Activated naive CD8-positive, alpha-beta T cell treated with anti-CD3 and anti-CD28 coated beads, Interleukin-2, amount 50 U/mL, for 16 hours (primary cell): Measurements from ENCODE around the gene ZIM2.
"Not testable (repeated sequence)": the region's sequence is repeated elsewhere in the genome, so short reads cannot be mapped to it uniquely, and the experiment has no call there.

ENCODE experiments used
- DNase-seq: peaks from one replicate; pipeline ENCODE4 v3.0.0-alpha.2; 2020; ENCODE audit warnings: low read depth, low spot score

The ZIM2 gene

DNA sequence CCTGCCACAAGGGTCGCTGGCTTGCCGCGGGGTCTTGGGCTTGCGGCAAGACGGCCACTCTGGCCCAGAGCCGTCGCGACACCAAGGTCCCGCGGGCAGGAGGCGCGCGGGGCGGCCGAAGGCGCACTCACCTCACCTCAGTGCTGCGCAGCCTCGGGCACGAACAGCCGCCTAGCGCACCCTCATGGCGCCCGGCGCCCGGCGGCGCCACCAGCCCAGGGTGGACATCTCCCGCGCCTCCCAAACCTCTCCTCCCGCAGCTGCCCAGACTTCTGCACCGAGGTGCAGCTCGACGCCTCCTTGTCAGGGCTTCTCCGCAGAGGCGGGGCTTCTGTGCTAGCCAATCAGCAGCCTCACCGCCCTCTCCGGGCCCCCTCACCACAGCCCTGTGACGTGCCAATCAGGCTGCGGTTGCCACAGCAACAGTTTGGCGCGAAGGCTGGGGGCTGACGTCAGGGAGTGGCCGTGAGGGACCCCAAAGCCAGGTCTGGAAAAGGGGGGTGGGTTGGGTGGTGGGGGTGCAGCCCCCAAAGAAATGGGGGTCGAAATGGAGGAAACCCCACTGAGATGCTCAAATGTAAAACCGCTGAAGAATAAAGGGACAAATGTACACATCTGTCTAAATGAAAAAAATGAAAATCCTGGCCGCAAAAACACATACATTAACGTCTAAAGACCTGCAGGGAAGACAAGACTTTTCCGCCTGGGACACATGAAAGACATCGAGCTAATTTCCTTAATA is at the start of gene ZIM2, which contains the start of gene PEG3:
ZIM2 (minus strand) TSS at position 276 of the 742 bp plus-strand sequence. CDS start 16,449 bp downstream, outside the sequence.
PEG3 (minus strand) TSS at position 276 of the 742 bp plus-strand sequence. CDS start 16,071 bp downstream, outside the sequence.
- DNase-seq = no peak

DNA sequence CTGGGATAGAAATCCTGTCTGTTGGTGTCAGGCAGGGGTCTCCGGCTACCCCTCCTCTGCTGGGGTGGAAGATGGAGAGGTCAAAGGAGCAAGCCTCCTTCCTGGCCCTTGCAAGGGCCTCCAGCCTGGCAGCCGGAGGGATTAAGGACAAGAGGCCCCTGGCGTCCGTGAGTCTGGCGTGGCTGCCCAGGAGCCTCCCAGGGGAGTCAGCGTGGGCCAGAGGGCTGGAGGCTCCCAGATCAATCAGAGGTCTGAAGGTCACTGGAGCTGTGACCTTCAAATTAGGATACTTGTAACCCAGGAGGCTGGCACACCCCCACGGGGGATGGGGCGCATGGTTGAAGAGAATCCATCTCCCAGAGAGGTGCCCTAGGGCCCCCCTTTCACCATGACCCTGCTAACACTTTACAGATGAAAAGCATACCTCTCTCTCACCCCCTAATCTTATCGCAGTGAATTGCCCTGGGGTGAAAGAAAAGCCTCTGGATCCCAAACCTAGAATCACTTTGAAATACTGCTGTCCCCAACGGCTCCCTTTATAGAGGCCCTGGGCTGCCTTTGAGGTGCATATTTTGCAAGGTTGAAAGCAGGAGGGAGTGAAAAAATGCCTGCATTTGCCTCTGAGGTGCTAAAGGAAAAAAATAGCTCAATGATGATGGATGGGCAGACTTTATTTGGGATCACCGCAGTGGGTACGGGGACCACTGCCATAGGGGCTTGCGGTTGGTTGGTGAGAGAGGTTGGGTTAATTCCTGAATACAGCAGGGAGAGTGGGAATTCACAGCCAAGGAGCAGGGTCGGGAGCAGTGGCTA is 44.9 kb upstream of the ZIM2 start:
- no peak for DNase-seq

DNA sequence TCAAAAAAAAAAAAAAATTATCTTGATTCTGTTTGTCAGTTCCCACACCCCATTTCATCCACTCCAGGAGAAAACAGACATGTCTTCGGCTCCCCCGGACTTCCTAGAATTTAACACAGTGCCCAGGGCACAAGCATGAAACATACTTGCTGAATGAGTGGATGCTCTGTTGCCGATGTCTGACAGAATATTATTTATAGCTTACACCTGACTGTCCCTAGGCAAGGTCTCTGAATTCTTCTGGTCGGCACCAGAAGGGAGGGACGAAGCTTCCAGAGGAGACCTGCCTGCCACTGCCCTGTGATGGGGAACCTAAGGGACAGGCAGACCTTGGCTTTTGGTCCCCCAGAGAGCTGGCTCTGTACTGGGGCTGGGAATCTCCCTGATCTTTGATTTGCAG is 43.9 kb upstream of the ZIM2 start:
- no peak for DNase-seq

DNA sequence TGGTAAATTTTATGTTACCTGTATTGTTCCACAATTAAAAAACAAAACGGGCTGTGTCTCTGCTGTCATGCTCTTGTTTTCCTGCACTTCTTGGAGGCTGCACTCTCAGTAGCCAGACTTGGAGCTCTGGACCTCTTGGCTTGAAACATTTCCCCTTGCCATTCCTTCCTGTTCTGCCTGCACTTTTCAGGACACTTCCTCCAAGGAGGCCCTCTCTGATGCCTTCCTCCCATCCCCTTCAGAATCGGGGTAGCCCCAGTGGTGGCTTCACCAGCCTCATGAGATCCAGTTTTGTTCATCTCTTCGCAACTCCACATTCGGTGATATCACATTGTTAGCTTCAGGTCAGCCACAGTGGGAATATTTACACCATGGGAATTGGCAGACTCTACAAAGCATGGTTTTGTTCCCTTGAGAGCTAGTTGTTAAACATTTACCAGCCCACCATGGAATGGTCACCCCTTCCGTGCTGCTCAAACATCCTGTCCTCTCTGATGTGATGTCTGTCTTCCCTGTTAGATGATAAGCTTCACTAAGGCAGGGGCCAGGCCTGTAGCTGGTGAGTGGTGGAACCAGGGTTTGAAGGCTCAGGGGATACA is 40.2 kb upstream of the ZIM2 start:
- no peak for DNase-seq

DNA sequence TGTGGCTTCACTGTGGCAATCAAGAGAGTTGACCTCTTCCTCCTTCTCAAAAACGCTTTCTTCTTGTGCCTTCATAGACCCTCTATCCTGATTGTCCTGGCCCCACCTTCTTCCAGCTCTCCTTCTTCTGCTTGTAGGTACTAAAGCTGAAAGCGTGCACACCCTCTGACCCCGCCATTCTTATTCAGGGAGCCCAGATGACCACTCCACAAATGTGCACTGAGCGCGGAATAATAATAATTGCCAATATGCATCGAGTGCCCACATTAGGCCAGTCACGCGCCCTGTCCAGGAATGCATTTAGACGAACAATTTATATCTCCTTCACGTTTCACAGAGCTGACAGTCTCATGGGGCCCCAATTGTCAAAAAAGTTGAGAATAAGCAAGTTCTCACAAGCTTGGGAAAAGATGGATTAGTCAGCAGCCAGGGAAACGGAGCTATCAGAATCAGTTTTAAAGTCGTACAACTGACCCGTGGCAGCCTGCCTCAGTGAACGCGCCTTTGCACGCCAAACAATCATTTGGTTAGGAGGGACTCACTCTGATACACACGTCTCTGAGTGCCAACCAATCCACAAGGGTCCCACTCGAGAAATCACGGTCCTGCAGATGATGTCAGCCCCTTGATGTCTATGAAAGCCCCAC is 36.7 kb upstream of the ZIM2 start:
- DNase-seq = no peak

DNA sequence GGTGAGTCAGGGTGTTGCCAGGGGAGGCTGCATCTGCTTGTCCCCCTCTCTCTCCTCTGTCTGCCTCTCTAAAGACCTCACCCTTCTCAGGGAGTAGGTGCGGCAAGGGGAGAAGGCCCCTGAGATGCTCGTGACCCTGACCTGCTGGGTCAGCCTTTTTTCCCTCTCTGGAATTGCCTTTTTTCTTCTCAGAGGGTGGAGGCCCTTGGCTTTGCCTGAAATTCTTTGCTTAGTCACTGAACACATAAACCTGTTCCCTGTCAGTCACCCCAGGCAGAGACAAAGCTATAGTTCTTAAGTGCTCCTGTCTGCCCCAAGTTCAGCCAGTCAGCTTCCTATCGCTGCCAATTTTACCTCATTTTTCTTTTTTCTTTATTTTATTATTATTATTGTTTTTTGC is 35.2 kb upstream of the ZIM2 start:
- DNase-seq = no peak

DNA sequence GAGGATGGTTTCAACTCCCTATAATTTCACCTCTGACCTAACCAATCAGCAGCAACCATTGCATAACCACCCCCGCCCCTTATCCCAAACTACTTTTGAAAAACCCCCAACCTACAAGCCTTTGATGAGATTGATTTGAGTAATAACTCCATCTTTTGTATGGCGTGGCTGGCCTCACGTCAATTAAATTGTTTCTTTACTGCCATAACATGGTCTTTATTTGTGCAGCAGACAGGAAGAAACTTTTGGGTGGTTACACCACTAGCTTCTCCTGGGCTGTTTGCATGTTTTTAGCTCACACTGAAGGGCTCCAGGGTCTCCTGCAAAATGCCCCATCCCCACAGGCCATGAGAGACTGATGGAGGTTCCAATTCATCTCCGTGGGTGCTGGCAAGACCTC is 34.0 kb upstream of the ZIM2 start:
- DNase-seq = no peak

DNA sequence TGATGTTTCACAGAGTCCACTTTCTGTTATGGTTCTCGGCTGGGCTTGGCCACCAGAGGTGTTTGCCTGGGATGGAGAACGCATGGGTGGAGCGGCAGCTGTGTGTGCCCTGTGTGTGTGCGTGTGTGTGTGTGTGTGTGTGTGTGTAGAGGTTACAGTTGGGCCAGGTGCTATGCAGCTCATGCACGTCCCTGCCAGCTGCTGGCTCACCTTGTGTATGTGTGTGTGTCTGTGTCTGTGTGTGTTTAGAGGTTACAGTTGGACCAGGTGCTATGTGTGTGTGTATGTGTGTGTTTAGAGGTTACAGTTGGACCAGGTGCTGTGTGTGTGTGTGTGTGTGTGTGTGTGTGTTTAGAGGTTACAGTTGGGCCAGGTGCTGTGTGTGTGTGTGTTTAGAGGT is 33.0 kb upstream of the ZIM2 start:
- DNase-seq = no peak

- DNase-seq = no peak
Measured at GRCh38 chr19:56869886-56870285, 29.4 kb upstream of the ZIM2 start.

DNA sequence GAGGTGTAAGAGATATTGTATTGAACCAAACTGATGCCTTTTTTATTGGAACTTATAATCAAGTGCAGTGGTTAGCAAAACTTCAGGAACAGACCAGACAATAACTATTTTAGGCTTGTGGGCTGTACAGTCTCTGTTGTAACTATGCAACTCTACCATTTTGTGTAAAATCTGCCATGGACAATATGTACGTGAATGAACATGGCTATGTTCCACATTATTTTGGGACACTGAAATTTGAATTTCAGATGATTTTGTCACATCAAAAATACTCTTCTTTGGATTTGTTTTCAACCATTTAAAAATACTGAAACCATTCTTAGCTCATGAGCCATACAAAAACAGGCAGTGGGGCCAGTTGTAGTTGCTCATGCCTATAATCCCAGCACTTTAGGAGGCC is 27.9 kb upstream of the ZIM2 start:
- DNase-seq = no peak

GRCh38 chr19:56866538-56866937 is 26.0 kb upstream of the ZIM2 start:
- DNase-seq = no peak

GRCh38 chr19:56864443-56865125 is 24.1 kb upstream of the ZIM2 start:
- DNase-seq = no peak

- DNase-seq = no peak
Measured at GRCh38 chr19:56862741-56863140, 22.2 kb upstream of the ZIM2 start.

DNA sequence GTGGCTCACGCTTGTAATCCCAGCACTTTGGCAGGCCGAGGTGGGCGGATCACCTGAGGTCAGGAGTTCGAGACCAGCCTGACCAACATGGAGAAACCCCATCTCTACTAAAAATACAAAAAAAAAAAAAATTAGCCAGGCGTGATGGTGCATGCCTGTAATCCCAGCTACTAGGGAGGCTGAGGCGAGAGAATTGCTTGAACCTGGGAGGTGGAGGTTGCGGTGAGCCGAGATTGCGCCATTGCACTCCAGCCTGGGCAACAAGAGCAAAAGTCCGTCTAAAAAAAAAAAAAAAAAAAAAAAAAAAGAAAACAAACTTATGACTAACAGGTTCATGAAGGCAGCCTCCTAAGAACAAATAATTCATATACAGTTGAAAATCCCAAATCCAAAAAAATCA is 19.9 kb upstream of the ZIM2 start:
- not testable (repeated sequence) for DNase-seq

DNA sequence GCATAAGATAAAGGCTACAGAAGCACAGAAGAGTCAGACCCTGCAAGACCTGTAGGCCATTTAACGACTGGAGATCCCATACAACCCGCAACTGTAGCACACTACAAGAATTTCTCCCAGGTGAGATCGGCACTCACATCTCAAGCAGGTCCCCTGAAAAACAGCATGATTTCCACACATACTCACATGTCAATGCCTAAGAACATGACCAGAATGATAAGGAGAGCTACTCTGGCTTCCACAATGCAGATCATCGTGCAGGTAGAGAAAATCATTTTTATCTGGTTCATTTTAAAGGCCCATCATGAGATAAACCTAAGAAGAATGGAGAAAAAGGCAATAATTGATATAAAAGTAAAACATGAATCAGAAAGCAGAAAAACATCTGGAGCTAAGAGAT is 17.5 kb upstream of the ZIM2 start:
- no peak for DNase-seq

- no peak for DNase-seq
Measured at GRCh38 chr19:56856822-56857221, 16.3 kb upstream of the ZIM2 start.

DNA sequence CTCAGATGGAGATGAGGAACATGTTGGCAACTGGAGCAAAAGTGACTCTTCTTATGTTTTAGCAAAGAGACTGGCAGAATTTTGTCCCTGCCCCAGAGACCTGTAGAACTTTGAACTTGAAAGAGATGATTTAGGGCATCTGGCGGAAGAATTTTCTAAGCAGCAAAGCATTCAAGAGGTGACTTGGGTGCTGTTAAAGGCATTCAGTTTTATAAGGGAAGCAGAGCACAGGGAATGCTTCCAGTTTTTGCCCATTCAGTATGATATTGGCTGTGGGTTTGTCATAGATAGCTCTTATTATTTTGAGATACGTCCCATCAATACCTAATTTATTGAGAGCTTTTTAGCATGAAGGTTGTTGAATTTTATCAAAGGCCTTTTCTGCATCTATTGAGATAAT is 11.8 kb upstream of the ZIM2 start:
- DNase-seq = not testable (repeated sequence)

- no peak for DNase-seq
Measured at GRCh38 chr19:56848166-56848565, 7.6 kb upstream of the ZIM2 start.

DNA sequence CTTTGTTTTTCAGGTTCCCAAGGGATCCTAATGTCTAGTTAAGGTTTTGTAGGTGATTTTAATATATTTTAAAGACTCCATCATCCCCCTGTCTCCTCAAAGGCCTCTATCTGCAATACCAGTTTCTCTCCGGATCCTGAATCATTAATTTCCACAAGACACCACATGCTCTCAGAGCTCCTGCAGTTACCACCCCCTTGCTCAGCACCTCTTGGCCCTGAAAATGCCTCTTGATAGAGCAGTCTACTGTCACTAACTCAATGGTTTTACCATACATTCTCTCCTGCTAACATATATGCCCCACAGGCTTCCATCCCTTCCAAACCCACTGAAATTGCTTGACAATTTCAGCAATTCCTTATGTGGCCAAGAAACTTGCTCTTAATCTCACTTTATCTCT is 1.9 kb upstream of the ZIM2 start:
- DNase-seq = no peak

DNA sequence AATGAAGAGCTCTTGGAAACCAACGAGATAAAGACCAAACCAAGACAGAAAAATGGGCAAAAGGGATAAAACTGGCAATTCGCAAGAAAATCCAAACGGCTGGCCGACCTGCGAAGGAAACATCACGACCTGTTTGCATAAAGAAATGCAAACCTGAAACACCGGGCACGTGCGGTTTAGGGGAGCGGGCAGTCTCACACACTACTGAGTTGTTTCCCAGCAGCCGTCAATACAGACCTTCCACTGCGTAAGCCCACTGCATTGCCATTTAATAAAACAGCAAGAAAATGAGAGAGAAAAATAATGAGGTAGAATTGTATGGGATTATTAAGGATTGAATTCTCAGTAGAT is 642 bp upstream of the ZIM2 start:
- no peak for DNase-seq

DNA sequence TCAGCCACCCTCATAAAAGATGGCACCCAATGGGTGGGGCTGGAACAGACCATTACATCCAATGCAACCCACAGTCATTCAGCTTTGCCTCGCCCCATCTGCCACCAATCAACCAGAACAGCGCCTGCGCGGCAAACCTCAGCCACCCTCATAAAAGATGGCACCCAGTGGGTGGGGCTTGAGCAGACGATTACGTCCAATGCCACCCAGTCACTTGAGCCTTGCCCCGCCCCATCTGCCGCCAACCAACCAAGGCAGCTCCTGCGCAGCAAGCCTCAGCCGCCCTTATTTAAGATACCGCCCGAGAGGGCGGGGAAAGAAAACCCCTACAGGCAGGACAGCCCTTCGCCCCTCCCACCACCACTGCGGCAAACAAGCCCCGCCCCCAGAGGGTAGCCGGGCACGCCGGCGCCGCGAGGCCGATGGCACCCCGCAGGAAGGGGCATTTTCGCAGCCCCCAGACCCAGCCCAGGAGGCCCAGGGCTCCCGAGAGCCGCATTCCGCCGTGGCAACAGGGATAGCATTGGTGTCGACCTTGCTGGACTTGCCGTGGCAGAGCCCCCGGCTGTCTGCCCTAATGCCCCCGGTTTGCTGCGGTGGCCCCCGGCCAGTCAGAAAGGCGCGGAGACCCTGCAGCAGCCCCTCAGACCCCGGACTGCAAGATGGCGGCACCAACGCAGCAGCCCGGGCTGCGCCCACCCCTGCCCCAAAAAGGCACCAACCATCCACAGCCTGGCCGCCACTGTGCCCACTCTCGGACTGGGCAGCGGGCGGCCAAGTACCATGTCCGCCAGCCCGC is 675 bp downstream of the ZIM2 start:
- no peak for DNase-seq
